HUES64 (cell line): ENCODE data around the gene CRY2. TPM values are rescaled to one million over a fixed set of nuclear protein-coding genes. Genes with fewer than 3 reads are reported as not detected.

ENCODE experiments used
- H3K27ac ChIP-seq: 2 replicates; pipeline ENCODE4 v1.7.0; 2013; ENCODE audit warnings: low read depth, low read length, inconsistent platforms
- H3K27me3 ChIP-seq: 2 replicates; pipeline ENCODE4 v1.6.1; 2013; ENCODE audit warnings: mild to moderate bottlenecking, low read length; ENCODE audit not compliant: insufficient read depth
- H3K36me3 ChIP-seq: 2 replicates; pipeline ENCODE4 v1.6.1; 2013; ENCODE audit warnings: mild to moderate bottlenecking, low read length; ENCODE audit not compliant: insufficient read depth
- H3K4me1 ChIP-seq: 2 replicates; pipeline ENCODE4 v1.6.1; 2013; ENCODE audit warnings: mild to moderate bottlenecking, low read length, moderate library complexity; ENCODE audit not compliant: insufficient read depth
- H3K4me3 ChIP-seq: 2 replicates; pipeline ENCODE4 v1.5.1; 2013; ENCODE audit warnings: mild to moderate bottlenecking, low read length, moderate library complexity
- H3K9ac ChIP-seq: 2 replicates; pipeline ENCODE4 v1.6.1; 2013; ENCODE audit warnings: mild to moderate bottlenecking, low read depth, low read length
- H3K9me3 ChIP-seq: 2 replicates; pipeline ENCODE4 v1.6.1; 2013; ENCODE audit warnings: low read depth, low read length; ENCODE audit not compliant: insufficient read depth
- WGBS: fragments of 150-250, 120-280 bp; methylation state at CpG from one replicate; pipeline ENCODE4 v1.1.7; 2013; ENCODE audit warnings: missing lambda C conversion rate; 5-methylcytosine and 5-hydroxymethylcytosine counted together
- polyA plus RNA-seq, 2 experiments: library from polyadenylated mRNA; stranded (reverse); fragments of 50-300 nt; gene quantifications; one replicate each; pipeline ENCODE4 v1.2.3, GENCODE V29; 2013

The CRY2 gene
- 6.1 TPM for polyA plus RNA-seq (2013, experiment 1 of 2)
- 7.0 TPM for polyA plus RNA-seq (2013, experiment 2 of 2)

DNA sequence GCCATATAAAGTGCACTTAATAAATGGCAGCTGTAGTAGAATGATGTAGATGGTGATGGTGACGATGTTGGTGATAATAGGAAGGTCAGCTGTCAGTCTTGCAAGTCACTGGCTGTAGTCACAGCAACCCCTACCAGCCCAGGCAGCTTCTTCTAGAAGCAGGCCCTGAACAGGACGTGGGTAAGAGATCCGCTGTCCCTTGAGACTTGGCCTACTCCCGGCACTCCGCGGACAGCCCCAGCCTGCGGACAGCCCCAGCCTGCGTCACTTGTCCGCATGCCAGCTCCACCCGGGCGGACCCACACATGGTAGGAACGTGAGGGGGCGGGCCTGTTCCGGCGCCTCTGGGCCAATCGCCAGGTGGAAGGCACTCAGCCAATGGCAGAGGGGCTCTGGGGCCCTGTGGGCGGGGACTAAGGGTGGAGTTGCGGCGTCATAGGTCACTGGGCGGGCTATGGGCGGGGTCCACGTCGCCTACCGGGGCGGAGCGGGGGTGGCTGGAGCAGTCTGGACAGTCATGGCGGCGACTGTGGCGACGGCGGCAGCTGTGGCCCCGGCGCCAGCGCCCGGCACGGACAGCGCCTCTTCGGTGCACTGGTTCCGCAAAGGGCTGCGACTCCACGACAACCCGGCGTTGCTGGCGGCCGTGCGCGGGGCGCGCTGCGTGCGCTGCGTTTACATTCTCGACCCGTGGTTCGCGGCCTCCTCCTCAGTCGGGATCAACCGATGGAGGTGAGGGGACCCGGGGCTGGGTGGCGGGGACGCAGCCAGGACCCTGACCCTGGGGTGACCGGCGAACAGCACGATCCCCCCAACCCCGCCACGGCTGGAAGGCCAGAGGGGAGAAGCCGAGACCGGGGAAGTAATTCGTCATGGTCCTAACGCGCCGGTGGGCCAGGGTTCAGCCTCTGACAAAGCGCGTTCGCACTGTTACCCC lies at the start of gene CRY2:
TSS of gene CRY2 (plus strand) at position 502 of the 937 bp plus-strand sequence. CDS start at position 518, 16 bp downstream.
- under 1% methylated on average over 75 of the region's 75 CpGs for WGBS

DNA sequence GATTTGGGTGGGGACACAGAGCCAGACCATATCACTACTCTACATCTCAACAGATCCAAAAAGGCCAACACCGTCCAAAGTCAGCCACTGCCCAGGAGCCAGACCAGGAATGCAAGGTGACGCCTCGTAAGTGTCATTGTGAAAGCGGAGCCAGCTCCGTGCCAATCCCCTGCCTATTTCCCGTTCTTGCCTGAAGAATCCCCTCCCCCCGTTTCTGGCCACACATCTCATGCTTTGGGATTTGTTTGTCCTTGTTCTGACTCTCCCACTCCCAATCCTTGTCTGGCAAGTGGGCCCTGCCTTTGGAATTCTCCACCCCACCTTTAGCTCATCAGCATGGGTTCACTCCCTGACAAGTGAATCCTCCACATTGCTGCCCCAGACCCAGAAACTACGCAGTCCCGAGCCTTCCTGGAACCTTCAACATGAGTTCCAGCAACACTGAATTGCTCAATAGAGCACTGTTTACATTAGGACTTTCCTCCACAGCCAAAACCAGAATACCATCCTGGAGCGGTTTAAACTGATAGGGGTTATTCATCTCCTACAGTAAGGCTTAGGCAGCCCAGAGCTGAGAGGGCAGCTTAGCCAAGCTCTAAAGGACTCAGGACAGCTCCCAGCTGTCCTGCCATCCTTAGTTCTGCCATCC lies 48.4 kb upstream of the CRY2 start:
- H3K4me1 ChIP-seq, result no peaks in the 10 kb centered on the region
- H3K27me3 ChIP-seq, result peaks cover 24% of the 10 kb centered on the region
- no peak overlapping the region for H3K9ac ChIP-seq
- no peak overlapping the region for H3K4me3 ChIP-seq
- no peak overlapping the region for H3K27ac ChIP-seq
- no peaks in the 10 kb centered on the region for H3K36me3 ChIP-seq
- WGBS, result 90% methylated on average over 10 of the region's 10 CpGs
- H3K9me3 ChIP-seq, result no peaks in the 10 kb centered on the region

More for the DNA sequence above, at the start of gene CRY2:
- H3K27me3 ChIP-seq, result peaks cover 25% of the 10 kb centered on the region
- H3K9me3 ChIP-seq, result no peaks in the 10 kb centered on the region
- peak within 1 kb of the TSS; percentile 98 for H3K4me3 ChIP-seq
- H3K27ac ChIP-seq, result peak within 1 kb of the TSS; percentile 36; the same call in 1 of the 2 replicates
- H3K9ac ChIP-seq, result peak within 1 kb of the TSS; percentile 85
- no peaks in the 10 kb centered on the region for H3K36me3 ChIP-seq
- H3K4me1 ChIP-seq, result peaks cover 12% of the 10 kb centered on the region

DNA sequence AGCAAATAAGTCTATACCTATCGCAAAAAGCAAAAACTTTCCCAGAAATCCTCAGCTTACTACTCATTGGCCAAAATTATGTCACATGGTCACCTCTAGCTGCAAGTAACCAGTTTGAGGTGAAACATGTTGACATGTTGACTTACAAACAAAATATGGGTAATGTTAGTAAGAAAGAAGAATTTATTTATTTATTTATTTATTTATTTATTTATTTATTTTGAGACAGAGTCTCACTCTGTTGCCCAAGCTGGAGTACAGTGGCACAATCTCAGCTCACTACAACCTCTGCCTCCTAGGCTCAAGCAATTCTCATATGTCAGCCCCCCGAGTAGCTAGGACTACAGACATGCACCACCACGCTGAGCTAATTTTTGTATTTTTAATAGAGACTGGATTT lies 47.7 kb upstream of the CRY2 start:
- Histone ChIP-seq H3K9me3 (no peaks in the 10 kb centered on the region), H3K27ac (no peak overlapping the region), H3K4me1 (no peaks in the 10 kb centered on the region), H3K9ac (no peak overlapping the region), H3K36me3 (no peaks in the 10 kb centered on the region), H3K4me3 (no peak overlapping the region), H3K27me3 (peaks cover 26% of the 10 kb centered on the region)
- 94% methylated on average over 3 of the region's 3 CpGs for WGBS

DNA sequence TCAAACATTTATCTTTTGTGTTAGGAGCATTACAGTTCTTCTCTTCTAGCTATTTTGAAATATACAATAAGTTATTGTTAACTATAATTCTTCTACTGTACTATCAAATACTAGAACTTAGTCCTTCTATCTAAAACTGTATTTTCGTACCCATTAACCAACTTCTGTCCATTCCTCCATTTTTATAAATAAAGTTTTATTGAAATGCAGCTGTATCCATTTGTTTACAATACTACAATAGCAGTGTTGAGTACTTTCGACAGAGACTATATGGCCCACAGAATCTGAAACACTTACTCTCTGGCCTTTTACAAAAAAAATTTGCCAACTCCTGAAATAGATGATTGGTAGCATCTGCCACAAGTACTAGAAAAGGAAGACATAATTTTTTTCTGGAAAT lies 47.0 kb upstream of the CRY2 start:
- peaks cover 26% of the 10 kb centered on the region for H3K27me3 ChIP-seq
- no peaks in the 10 kb centered on the region for H3K36me3 ChIP-seq
- H3K27ac ChIP-seq, result no peak overlapping the region
- no peak overlapping the region for H3K4me3 ChIP-seq
- no peaks in the 10 kb centered on the region for H3K4me1 ChIP-seq
- H3K9ac ChIP-seq, result no peak overlapping the region
- 100% methylated on average over 1 of the region's 2 CpGs for WGBS
- H3K9me3 ChIP-seq, result no peaks in the 10 kb centered on the region

DNA sequence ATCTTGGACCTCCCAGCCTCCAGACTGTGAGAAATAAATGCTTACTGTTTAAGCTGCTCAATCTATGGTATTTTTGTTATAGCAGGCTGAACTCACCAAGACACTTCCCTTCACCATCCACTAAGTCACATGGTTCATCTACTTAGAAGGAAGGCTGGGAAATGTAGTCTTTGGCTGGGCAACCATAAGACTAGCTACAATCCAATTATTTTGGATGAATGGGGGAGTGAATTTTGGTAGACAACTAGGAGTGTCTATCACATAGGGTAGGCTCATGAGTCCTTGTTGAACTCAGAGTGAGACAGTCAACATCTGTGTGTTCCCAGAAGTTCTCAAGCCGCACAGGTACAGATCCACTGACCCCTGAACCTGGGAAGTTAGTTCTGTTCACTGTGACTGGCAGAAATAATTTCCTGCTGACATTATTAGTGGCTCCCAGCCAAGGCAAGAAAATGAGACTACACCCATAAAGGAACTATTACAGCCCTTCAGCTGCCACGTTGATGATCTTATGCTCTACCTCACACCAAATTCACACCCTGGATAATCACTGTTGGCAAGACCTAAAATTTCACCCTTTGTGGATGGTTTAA lies 45.5 kb upstream of the CRY2 start:
- H3K9me3 ChIP-seq, result no peaks in the 10 kb centered on the region
- H3K27me3 ChIP-seq, result peaks cover 26% of the 10 kb centered on the region
- H3K4me3 ChIP-seq, result no peak overlapping the region
- H3K27ac ChIP-seq, result no peak overlapping the region
- H3K9ac ChIP-seq, result no peak overlapping the region
- no peaks in the 10 kb centered on the region for H3K36me3 ChIP-seq
- peaks cover 6% of the 10 kb centered on the region; the same call in 1 of the 2 replicates for H3K4me1 ChIP-seq
- WGBS, result 87% methylated on average over 2 of the region's 2 CpGs

DNA sequence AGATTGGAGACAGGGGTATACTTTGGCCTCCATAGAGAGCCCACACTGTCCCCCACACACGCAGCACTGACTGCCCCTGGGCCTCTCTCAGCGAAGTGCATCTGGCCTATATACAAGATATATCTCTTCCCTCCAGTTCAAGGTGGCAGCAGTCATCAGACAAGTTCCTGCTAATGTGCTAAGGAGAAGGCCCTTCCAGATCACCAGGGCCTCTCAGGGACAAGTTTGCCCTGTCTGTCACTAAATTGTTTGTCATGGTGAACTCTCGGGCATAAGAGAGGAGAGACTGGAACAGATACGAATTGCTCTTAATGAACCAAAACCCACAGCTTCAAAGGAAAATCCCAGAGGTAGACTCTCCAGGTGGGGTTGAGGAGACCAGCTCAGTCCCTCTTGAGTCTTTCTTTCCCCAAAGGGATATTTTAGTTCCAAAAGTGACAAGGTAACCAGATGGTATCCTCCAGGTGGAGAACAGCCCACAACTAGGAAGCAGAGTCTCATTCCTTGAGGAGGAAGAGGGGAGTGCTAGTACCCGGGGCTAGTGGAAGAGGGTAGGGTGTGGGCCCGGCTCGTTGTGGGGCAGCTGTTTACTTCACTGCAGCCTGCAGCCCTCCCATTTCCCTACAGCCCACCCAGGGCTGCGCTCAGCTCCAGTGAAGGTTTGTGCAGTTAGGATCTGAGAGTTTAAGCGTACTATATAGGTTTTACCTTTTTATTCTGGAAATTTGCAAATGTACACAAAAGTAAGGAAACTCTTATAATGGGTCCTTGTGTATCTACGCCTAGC lies 44.6 kb upstream of the CRY2 start:
- Histone ChIP-seq H3K27ac (no peak overlapping the region), H3K9me3 (no peaks in the 10 kb centered on the region), H3K4me3 (no peak overlapping the region), H3K9ac (no peak overlapping the region), H3K27me3 (peaks cover 26% of the 10 kb centered on the region), H3K4me1 (peaks cover 6% of the 10 kb centered on the region; the same call in 1 of the 2 replicates), H3K36me3 (no peaks in the 10 kb centered on the region)
- WGBS, result 93% methylated on average over 8 of the region's 10 CpGs

DNA sequence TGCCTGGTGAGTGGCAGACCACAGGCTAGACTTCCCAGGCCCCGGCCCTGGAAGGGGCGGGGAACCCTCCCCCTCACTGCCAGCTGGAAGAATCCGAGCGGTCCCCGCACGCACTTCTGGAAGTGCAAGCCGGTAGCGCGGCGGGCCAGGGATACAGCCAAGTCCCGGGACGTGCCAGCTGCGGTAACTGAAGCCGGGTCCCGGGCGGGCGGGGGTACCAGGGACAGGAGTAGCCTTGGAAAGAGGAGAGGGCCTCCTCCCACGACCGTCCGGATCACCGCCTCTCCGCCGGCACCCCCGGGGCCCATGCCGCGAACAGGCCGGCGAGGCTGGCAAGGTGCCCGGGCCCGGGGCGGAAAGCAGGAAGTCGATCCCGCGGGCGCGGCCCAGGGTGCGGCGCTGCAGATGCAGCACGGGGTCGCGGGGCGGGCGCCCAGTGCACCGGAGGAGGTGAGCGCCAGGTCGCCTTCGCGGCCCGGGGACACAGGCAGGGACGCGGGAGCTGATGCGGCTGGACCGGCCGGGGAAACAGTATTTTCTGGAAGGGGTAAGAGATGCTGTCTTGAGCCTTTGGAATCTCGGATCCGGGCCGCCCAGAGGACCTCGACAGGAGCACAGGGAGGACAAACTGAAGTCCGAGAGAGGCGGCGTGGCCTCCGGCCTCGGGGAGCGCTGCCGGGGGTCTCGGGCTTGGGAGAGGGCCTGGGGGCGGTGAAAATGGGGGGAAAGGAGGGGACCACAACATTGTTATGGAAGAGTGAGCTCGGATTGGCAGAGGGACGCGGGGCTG lies 43.1 kb upstream of the CRY2 start:
- no peaks in the 10 kb centered on the region for H3K9me3 ChIP-seq
- peaks cover 6% of the 10 kb centered on the region; the same call in 1 of the 2 replicates for H3K4me1 ChIP-seq
- WGBS, result under 1% methylated on average over 70 of the region's 70 CpGs
- H3K4me3 ChIP-seq, result peak overlapping the region; percentile 83
- no peaks in the 10 kb centered on the region for H3K36me3 ChIP-seq
- no peak overlapping the region for H3K27ac ChIP-seq
- H3K9ac ChIP-seq, result no peak overlapping the region
- H3K27me3 ChIP-seq, result peaks cover 26% of the 10 kb centered on the region

DNA sequence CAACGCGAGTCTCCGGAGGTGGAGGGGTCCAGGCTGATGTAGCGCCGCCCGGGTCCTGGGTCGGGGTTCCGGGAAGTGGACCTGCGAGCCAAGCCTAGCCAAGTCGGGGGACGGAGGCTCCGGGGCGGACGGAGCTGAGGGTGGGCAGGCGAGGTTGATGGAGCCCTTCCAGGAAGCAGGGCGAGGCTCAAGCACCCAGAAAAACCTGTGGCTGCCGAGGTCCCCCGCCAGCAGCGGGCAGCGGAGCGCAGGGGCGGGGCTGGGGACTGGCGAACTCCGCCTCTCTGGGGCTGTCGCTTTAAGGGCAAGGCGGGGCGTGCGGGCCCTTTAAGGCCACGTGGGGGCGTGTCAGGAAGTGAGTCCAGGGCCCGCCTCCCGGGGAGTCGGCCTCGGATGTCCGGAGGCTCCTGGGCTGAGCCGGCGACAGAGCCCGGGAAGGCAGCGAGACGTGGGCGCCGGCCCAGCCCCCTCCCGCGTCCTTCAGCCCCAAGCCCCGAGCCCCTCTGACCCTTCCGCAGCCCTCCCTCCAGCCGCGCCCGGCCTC lies 42.4 kb upstream of the CRY2 start, which contains the start of gene SLC35C1:
TSS of gene SLC35C1 (plus strand) at position 389 of the 544 bp plus-strand sequence. CDS start 653 bp downstream, outside the sequence.
- Histone ChIP-seq H3K27ac (no peak within 1 kb of the TSS), H3K36me3 (no peaks in the 10 kb centered on the region), H3K4me3 (peak within 1 kb of the TSS; percentile 83), H3K27me3 (peaks cover 26% of the 10 kb centered on the region), H3K9me3 (no peaks in the 10 kb centered on the region), H3K9ac (peak within 1 kb of the TSS; percentile 80), H3K4me1 (peaks cover 6% of the 10 kb centered on the region; the same call in 1 of the 2 replicates)
- under 1% methylated on average over 49 of the region's 49 CpGs for WGBS

DNA sequence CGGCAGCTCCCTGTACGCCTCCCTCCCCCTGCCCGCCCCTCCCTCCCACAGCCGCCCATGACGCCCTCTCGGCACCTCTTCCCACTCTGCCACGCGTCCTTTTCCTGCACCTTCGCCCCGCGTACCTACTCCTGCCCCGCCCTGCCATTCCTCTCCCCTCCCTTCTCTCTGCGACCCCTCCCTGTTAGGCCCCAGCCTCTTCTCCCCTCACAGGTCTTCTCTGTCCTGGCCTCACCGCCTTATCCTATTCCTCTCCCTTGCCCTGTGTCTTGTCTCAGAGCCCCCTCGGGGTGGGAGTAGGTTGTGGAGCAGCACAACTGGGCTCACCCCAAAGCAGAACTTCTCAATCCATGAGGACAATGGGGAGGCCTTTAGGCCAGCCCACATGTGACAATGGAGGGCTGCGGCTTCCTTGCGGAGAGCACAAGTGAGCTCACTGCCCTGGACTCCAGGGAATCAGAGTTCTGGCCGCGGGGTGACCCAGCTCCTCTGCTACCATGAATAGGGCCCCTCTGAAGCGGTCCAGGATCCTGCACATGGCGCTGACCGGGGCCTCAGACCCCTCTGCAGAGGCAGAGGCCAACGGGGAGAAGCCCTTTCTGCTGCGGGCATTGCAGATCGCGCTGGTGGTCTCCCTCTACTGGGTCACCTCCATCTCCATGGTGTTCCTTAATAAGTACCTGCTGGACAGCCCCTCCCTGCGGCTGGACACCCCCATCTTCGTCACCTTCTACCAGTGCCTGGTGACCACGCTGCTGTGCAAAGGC lies 41.8 kb upstream of the CRY2 start:
- Histone ChIP-seq H3K9ac (peak overlapping the region; percentile 80), H3K36me3 (no peaks in the 10 kb centered on the region), H3K27me3 (peaks cover 26% of the 10 kb centered on the region), H3K9me3 (no peaks in the 10 kb centered on the region), H3K4me1 (peaks cover 6% of the 10 kb centered on the region; the same call in 1 of the 2 replicates), H3K4me3 (peak overlapping the region; percentile 83), H3K27ac (no peak overlapping the region)
- 23% methylated on average over 29 of the region's 29 CpGs for WGBS
